HEK293 (cell line): Measurements from ENCODE around the gene OR5H14.

Source experiments
- CTCF ChIA-PET: fragments of 350-600 bp; formaldehyde crosslinking; extraction: SDS; loops from one replicate; lab custom pipeline; 2021; ENCODE audit warnings: antibody characterized with exemption; lab: Yijun Ruan, JAX
- POLR2A ChIA-PET: fragments of 300-600 bp; formaldehyde crosslinking; extraction: SDS; loops from one replicate; lab custom pipeline; 2020; ENCODE audit warnings: antibody characterized with exemption, inconsistent platforms; lab: Yijun Ruan, JAX
- H3K27ac ChIP-seq: fragments of 200-500 bp; sonication (Bioruptor generic); 2 replicates; pipeline ENCODE4 v1.5.1; 2014; ENCODE audit warnings: low read depth, low read length, control low read depth, inconsistent platforms; ENCODE audit errors: extremely low read depth
- H3K36me3 ChIP-seq, 2 experiments: fragments of 200-500 bp in 1 of 2; sonication (Bioruptor generic) in 1 of 2; 1 replicate in 1 of 2; 2 replicates in 1 of 2; pipeline ENCODE4 v1.5.1; 2014 to 2017; ENCODE audit warnings: inconsistent platforms in 2 of 2, low read length in 2 of 2; ENCODE audit not compliant: control insufficient read depth in 2 of 2, insufficient read depth in 1 of 2
- H3K4me1 ChIP-seq: fragments of 200-500 bp; sonication (Bioruptor generic); 2 replicates; pipeline ENCODE4 v1.5.1; 2014; ENCODE audit warnings: mild to moderate bottlenecking, low read length, inconsistent platforms; ENCODE audit not compliant: control insufficient read depth, insufficient read depth
- H3K4me3 ChIP-seq: 2 replicates; pipeline ENCODE4 v1.5.1; 2011; ENCODE audit warnings: low read depth, mild to moderate bottlenecking, control low read depth, low read length, moderate library complexity
- H3K9me3 ChIP-seq: fragments of 200-500 bp; sonication (Bioruptor generic); 2 replicates; pipeline ENCODE4 v1.5.1; 2014; ENCODE audit warnings: low read depth, low read length, inconsistent platforms; ENCODE audit not compliant: control insufficient read depth, insufficient read depth
- ELK4 ChIP-seq: IDR thresholded peaks from 2 replicates; pipeline ENCODE4 v1.6.1; 2011; ENCODE audit warnings: mild to moderate bottlenecking, low read depth, low read length, borderline replicate concordance
- MEIS1 ChIP-seq: sonication (generic); formaldehyde crosslinking; IDR thresholded peaks from 2 replicates; pipeline ENCODE4 v1.8.1; 2022; ENCODE audit warnings: missing genetic modification reagents, mild to moderate bottlenecking, borderline replicate concordance
- SCRT1 ChIP-seq: fragments of 450-650 bp; formaldehyde crosslinking; IDR thresholded peaks from 2 replicates; pipeline ENCODE4 v1.5.1; 2016; ENCODE audit warnings: missing biosample characterization, missing genetic modification characterization, borderline replicate concordance
- TCF7L2 ChIP-seq: IDR thresholded peaks from 2 replicates; pipeline ENCODE4 v1.6.1; 2011; ENCODE audit warnings: low read depth, mild to moderate bottlenecking, inconsistent platforms, low read length, moderate library complexity, borderline replicate concordance
- ZBTB11 ChIP-seq: fragments of 450-650 bp; formaldehyde crosslinking; conservative IDR thresholded peaks from 2 replicates; pipeline ENCODE4 v1.5.1; 2016; ENCODE audit warnings: low read depth, missing biosample characterization, missing genetic modification characterization
- ZBTB21 ChIP-seq: fragments of 450-650 bp; formaldehyde crosslinking; IDR thresholded peaks from 2 replicates; pipeline ENCODE4 v1.5.1; 2017; ENCODE audit warnings: missing biosample characterization, missing genetic modification characterization
- ZNF114 ChIP-seq: fragments of 450-650 bp; formaldehyde crosslinking; IDR thresholded peaks from 2 replicates; pipeline ENCODE4 v1.5.0; 2017; ENCODE audit warnings: missing biosample characterization, missing genetic modification characterization
- ZNF133 ChIP-seq: fragments of 450-650 bp; formaldehyde crosslinking; IDR thresholded peaks from 2 replicates; pipeline ENCODE4 v1.5.1; 2016; ENCODE audit warnings: missing biosample characterization, missing genetic modification characterization
- ZNF157 ChIP-seq: fragments of 450-650 bp; formaldehyde crosslinking; IDR thresholded peaks from 2 replicates; pipeline ENCODE4 v1.5.1; 2016; ENCODE audit warnings: missing biosample characterization, missing genetic modification characterization
- ZNF175 ChIP-seq: fragments of 450-650 bp; formaldehyde crosslinking; IDR thresholded peaks from 2 replicates; pipeline ENCODE4 v1.5.1; 2016; ENCODE audit warnings: missing biosample characterization, missing genetic modification characterization
- ZNF202 ChIP-seq: fragments of 450-650 bp; formaldehyde crosslinking; IDR thresholded peaks from 2 replicates; pipeline ENCODE4 v1.5.1; 2016; ENCODE audit warnings: missing biosample characterization, missing genetic modification characterization, borderline replicate concordance
- ZNF366 ChIP-seq: fragments of 450-650 bp; formaldehyde crosslinking; conservative IDR thresholded peaks from 2 replicates; pipeline ENCODE4 v1.5.1; 2016; ENCODE audit warnings: missing biosample characterization, missing genetic modification characterization
- ZNF394 ChIP-seq: fragments of 450-650 bp; formaldehyde crosslinking; IDR thresholded peaks from 2 replicates; pipeline ENCODE4 v1.5.1; 2016; ENCODE audit warnings: missing biosample characterization, missing genetic modification characterization, mild to moderate bottlenecking, moderate library complexity, borderline replicate concordance
- ZNF426 ChIP-seq: fragments of 450-650 bp; formaldehyde crosslinking; IDR thresholded peaks from 2 replicates; pipeline ENCODE4 v1.5.1; 2017; ENCODE audit warnings: missing biosample characterization, missing genetic modification characterization, mild to moderate bottlenecking, inconsistent platforms, moderate library complexity
- ZNF488 ChIP-seq: fragments of 450-650 bp; formaldehyde crosslinking; IDR thresholded peaks from 2 replicates; pipeline ENCODE4 v1.5.1; 2016; ENCODE audit warnings: missing biosample characterization, missing genetic modification characterization
- ZNF514 ChIP-seq: fragments of 450-650 bp; formaldehyde crosslinking; IDR thresholded peaks from 2 replicates; pipeline ENCODE4 v1.5.1; 2016; ENCODE audit warnings: missing biosample characterization, missing genetic modification characterization
- ZNF548 ChIP-seq: fragments of 450-650 bp; formaldehyde crosslinking; IDR thresholded peaks from 2 replicates; pipeline ENCODE4 v1.5.1; 2016; ENCODE audit warnings: missing biosample characterization, missing genetic modification characterization
- ZNF560 ChIP-seq: fragments of 450-650 bp; formaldehyde crosslinking; IDR thresholded peaks from 2 replicates; pipeline ENCODE4 v1.5.1; 2017; ENCODE audit warnings: missing biosample characterization, missing genetic modification characterization, borderline replicate concordance
- ZNF600 ChIP-seq: fragments of 450-650 bp; formaldehyde crosslinking; IDR thresholded peaks from 2 replicates; pipeline ENCODE4 v1.5.1; 2016; ENCODE audit warnings: missing biosample characterization, missing genetic modification characterization
- ZNF626 ChIP-seq: fragments of 450-650 bp; sonication (Bioruptor Pico); formaldehyde crosslinking; IDR thresholded peaks from 2 replicates; pipeline ENCODE4 v1.5.1; 2018; ENCODE audit warnings: missing biosample characterization, missing genetic modification characterization, inconsistent platforms
- ZNF664 ChIP-seq: fragments of 450-650 bp; formaldehyde crosslinking; IDR thresholded peaks from 2 replicates; pipeline ENCODE4 v1.5.1; 2016; ENCODE audit warnings: missing biosample characterization, missing genetic modification characterization
- ZNF830 ChIP-seq: fragments of 450-650 bp; IDR thresholded peaks from 2 replicates; pipeline ENCODE4 v1.5.0; 2018; ENCODE audit warnings: missing biosample characterization, missing genetic modification characterization, low read depth, mild to moderate bottlenecking, moderate library complexity
- ZSCAN18 ChIP-seq: fragments of 450-650 bp; formaldehyde crosslinking; IDR thresholded peaks from 2 replicates; pipeline ENCODE4 v1.5.1; 2016; ENCODE audit warnings: missing biosample characterization, missing genetic modification characterization

Gene OR5H14

GRCh38 chr3:98147179-98147578 lies at the start of gene OR5H14:
Gene OR5H14 (plus strand): TSS chr3:98147479. CDS start chr3:98149386, 1,907 bp downstream.
- POLR2A ChIA-PET = no interaction called here
- H3K9me3 ChIP-seq = no peaks in the 10 kb centered on the region

GRCh38 chr3:98099848-98100247 lies 47.4 kb upstream of the OR5H14 start:
- Histone ChIP-seq H3K4me1 (no peaks in the 10 kb centered on the region), H3K27ac (no peak overlapping the region), H3K4me3 (no peak overlapping the region), H3K36me3 (no peaks in the 10 kb centered on the region), H3K9me3 (no peaks in the 10 kb centered on the region)
- CTCF ChIA-PET = interaction anchor here (0.5 kb wide), 1 partner anchor 139 kb away, joined by 4 read pairs; no protein-coding TSS in a partner anchor
- POLR2A ChIA-PET = no interaction called here
- no peak for TF ChIP-seq ZNF202
- TF ChIP-seq ZNF488 (tag by site-specific recombination) = no peak
- TF ChIP-seq ZNF157 = no peak
- no peak for TF ChIP-seq ZNF626
- TF ChIP-seq ZBTB11 (tag by site-specific recombination) = no peak
- no peak for TF ChIP-seq ZBTB21 (tag by site-specific recombination)
- TF ChIP-seq SCRT1 (tag by site-specific recombination) = no peak
- TF ChIP-seq ZNF394 (tag by site-specific recombination) = no peak
- TF ChIP-seq ZNF426 (tag by site-specific recombination) = no peak
- no peak for TF ChIP-seq ZNF560 (tag by site-specific recombination)

More at GRCh38 chr3:98147179-98147578, at the start of gene OR5H14:
- Histone ChIP-seq H3K4me3 (no peak within 1 kb of the TSS), H3K36me3 (no peaks in the 10 kb centered on the region), H3K4me1 (no peaks in the 10 kb centered on the region), H3K27ac (no peak within 1 kb of the TSS)
- no peak for TF ChIP-seq ZNF366
- no peak for TF ChIP-seq ZSCAN18
- no peak for TF ChIP-seq ZNF133 (tag by site-specific recombination)
- TF ChIP-seq SCRT1 (tag by site-specific recombination) = no peak
- TF ChIP-seq ZNF175 (tag by site-specific recombination) = no peak
- TF ChIP-seq ZNF114 (tag by site-specific recombination) = no peak
- no peak for TF ChIP-seq ZNF600
- TF ChIP-seq ZNF514 = no peak
- no peak for TF ChIP-seq ZNF548 (tag by site-specific recombination)
- TF ChIP-seq ELK4 = no peak
- no peak for TF ChIP-seq TCF7L2
- no peak for TF ChIP-seq MEIS1
- TF ChIP-seq ZNF830 (tag by site-specific recombination) = no peak
- TF ChIP-seq ZNF664 (tag by site-specific recombination) = no peak
- TF ChIP-seq, all 188 proteins: peak for 0
- CTCF ChIA-PET = no interaction called here
